Effector CD8-positive, alpha-beta T cell (primary cell): ENCODE data around the gene SENP5.
A peak's percentile ranks its signal among the peaks of the same experiment; 100 is the strongest.

Source experiments
- DNase-seq: peaks from one replicate; lab custom pipeline; 2025; lab: John Stamatoyannopoulos, UW

Gene SENP5

DNA sequence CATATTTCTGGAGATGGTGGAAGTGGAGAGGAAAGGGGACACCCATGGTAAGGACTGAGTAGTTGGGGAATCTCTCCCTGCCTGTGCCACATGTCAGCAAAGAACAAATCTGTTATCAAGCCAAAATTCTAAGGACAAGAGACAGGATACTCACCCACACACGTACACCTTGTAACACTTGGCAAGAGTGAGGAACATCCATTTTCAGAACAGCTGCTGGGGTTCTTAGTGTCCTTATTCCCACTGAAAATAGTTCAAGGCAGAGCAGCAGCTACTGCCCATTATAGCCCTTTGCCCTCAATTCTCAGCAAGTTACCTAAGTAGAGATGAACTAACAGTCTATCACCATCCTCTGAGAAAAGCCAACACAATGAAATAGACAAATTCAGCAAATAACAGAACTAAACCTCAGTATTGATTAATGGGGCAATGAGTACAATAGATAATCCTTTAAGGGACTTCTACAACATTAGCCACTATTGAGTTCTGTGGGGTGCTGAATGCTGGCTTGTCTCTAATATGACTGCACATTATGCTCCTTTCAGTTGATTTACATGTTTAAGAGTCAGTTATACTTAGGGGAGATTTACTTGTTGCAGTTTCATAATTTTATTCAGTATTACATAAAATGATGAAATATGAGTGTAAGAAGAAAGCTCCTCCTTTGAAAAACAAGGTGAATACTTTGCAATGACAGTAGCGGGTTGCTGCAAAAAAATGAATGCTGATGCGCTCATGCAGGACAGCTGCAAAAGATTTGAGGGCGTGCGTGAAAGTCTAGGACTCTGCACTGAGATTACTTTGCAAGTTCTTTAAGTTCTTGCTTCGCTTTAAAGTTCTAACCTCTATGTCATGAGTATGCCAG is 22.4 kb downstream of the SENP5 start:
- DNase-seq, result no peak

DNA sequence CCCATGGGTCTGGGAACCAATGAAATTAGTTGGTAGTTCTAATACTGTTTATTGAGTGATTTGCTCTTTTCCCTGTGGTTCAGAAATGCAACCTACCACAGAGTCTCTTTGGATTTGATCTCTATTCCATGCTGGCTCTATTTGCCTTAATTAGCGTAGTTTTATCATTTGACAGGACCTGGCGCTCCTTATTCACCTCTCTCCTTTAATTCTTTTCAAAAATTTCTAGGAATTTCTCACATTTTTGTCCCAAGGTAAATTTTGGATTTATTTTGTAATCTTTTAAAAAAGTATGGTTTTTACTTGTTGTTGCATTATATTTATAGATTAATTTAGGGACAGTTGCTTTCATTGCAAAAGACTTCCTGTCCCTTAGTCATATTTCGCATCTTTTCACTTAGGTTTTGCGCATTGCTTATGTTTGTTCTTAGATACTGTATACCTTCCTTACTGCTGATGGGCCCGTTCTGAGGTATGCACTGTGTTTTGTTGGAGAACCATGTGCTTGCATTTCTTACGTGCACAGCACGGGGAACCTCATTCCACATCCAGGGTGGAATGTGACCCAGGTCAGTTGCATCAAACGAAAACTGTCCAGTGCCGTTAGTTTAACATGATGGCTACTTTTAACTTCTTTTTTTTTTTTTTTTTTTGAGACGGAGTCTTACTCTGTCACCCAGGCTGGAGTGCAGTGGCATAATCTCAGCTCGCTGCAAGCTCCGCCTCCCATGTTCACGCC is 27.0 kb downstream of the SENP5 start:
- DNase-seq, result no peak

DNA sequence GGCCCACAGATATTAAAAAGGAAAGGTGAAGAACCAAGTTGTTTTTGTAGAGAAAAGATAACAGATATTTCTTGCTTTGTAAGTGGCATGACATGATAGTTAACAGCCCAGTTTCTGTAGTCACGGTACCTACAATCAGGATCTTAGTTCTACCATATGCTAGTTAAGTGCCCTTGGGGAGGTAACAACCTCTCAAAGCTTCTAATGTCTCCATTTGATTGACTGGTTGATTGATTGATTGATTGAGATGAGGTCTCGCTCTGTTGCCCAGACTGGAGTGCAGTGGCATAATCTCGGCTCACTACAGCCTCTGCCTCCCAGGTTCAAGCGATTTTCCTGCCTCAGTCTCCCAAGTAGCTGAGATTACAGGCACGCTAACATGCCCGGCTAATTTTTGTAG is 28.5 kb downstream of the SENP5 start:
- no peak for DNase-seq

DNA sequence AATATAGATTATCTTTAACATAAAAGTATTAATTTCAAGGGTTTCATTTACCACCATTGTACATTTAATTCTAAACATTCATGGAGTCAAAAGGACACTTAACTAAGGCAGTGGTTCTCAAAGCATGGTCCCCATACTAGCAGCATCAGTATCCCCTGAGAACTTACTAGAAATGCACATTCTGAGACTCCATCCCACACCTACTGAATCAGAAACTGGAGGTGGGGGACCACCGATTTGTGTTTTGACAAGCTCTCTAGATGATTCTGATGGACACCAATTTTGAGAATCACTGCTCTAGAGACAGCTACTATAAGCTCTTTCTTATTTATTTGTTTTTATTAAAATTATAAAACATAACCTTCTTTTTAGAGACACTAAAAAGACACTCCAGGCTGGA is 34.0 kb downstream of the SENP5 start:
- no peak for DNase-seq

DNA sequence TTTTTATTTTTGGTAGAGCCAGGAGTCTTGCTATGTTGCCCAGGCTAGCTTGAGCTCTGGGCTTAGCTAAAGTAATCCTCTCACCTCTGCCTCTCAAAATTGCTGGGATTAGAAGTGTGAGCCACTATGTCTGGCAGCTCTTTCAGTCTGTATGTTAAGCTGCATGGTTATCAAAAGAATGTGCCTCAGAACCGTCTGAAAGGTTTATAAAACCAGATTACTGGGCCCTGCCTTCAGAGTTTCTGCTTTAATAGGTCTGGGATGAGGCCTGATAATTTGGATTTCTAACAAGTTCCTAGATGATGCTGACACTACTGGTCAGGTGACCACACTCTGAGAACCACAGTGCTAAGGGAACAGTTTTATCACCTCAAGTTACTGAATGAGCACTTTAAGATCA is 34.6 kb downstream of the SENP5 start:
- no peak for DNase-seq

DNA sequence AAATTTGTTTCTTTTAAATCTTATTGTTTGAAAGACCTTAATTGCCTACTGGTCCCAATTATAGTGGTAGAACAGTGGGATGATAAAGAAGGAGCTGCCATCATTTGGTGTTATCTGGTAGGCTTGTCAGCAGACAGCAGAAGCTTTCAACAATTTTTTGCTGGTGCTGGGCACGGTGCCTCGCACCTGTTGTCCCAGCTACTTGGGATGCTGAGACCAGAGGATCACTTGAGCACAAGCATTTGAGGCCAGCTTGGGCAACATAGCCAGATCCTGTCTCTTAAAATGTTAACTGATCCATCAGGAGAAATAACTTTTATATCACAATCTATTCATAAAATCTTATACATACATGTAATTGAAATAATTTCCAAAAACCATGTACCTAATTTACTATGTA is 36.0 kb downstream of the SENP5 start:
- no peak for DNase-seq

DNA sequence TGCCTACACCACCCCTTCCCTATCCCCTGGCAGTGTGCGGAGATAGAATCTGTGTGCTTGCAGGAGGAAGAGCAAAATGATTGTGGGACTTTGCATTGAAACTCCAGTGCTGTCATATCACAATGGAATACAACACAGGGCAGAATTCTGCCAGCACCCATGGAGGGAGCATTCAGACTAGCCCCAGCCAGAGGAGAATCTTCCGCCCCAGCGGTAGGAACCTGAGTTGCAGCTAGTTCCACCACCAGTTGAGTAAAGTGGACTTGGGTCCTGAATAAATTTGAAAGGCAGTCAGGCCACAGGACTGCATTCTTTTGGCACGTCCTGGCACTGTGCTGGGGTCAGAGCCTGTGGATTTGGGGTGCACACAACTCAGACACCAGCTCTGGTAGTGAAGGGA is 47.1 kb downstream of the SENP5 start:
- no peak for DNase-seq

DNA sequence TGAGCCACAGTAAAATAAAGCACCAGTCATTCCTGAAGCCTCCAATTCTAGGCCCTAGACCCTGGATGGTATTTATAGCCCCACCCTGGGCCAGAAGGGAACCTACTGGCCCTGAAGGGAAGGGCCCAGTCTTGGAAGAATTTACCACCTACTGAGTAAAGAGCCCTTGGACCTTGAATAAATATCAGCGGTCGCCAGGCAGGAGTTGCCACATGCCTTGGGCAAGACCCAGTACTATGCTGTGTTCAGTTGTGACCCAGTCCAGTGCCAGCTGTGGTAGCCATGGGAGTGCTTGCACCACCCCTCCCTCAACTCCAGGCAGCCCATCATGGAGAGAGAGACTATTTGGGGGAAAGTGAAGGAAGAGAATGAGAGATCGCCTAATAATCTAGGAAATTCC is 47.7 kb downstream of the SENP5 start:
- DNase-seq, result no peak

DNA sequence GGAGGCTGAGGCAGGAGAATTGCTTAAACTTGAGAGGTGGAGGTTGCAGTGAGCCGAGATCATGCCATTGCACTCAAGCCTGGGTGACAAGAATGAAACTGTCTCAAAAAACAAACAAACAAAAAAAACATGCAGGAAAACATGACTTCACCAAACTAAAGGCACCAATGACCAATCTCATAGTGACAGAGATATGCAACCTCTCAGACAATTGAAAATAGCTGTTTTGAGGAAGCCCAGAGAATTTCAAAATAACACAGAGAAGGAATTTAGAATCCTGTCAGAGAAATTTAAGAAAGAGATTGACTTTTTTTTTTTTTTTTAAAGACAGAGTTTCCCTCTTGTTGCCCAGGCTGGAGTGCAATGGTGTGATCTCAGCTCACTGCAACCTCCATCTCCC is 48.5 kb downstream of the SENP5 start:
- DNase-seq, result no peak

DNA sequence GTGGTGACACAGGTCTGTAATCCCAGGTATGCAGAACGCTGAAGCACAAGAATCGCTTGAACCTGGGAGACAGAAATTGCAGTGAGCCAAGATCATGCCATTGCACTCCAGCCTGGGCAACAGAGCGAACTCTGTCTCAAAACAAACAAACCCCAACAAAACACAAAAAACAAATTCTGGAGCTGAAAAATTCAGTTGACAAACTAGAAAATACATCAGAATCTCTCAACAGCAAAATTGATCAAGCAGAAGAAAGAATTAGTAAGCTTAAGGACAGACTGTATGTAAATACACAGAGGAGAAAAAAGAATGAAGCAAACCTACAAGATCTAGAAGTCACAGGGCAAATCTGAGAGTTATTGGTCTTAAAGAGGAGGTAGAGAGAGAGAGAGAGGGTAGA is 49.3 kb downstream of the SENP5 start:
- no peak for DNase-seq

DNA sequence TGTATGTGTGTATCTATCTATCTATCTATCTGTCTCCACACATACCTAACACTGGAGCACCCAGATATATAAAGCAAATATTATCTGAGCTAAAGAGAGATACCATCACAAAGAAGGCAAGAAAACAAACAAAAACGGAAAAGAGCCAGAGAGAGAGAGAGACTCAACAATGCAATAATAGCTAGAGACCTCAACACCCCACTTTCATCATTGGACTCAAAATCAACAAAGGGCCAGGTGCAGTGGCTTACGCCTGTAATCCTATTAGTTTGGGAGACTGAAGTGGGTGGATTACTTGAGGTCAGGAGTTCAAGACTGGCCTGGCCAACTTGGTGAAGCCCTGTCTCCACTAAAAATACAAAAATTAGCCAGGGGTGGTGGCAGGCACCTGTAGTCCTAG is 51.2 kb downstream of the SENP5 start:
- DNase-seq, result no peak

DNA sequence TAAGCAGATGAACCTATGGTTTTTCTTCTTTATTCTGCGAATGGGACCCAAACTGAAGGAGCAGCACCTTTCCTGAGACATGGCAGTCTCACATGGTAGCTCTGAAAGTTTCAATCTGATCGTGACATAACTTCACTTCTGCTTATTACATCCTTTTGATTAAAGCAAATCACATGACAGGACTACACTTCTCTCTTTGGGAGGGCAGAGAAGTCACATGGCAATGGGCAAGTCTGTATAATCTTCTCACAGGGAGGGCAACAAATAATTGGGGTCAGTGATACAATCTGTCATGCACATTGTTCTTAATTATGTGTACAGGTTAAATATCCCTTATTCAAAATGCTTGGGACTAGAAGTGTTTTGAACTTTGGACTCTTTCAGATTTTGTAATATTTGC is 53.0 kb downstream of the SENP5 start:
- no peak for DNase-seq

DNA sequence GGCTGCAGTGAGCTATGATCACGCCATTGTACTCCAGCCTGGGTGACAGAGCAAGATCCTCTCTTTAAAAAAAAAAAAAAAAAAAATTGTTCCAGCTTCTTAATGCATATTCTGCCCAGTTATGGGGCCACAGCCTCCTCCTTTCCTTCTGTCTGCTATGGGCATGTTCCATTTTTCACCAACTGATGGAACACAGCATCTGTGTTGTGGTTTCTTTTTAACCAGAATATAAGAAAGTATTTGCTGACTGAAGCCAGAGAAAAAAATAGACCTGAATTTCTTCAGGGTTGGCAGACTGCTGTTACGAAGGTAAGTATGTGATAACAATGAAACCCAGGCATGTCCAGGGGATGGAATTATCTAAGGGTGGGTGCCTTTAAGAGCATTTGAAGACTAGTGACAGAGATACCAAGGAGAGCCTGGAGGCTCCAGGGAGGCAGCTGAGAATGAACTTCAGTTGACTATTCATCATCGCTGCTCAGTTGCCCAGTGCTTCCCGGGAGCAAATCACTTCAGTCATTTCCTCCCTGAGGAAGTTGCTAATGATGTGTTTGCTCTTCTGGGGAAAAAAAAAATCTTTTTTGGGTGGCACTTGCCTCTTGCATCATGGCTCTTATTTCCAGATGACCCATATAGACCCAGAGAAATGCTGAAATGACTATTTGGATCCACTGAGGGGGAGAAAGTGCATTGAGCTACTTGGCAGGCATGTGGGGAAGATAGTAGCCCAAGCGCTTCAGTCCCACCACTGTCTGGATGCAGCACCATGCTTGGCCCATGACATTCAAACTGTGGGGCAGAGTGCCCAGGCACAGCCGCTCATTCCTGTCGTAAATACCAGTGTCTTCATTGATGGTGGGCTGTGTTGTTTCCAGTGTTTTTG is 60.1 kb downstream of the SENP5 start:
- no peak for DNase-seq

DNA sequence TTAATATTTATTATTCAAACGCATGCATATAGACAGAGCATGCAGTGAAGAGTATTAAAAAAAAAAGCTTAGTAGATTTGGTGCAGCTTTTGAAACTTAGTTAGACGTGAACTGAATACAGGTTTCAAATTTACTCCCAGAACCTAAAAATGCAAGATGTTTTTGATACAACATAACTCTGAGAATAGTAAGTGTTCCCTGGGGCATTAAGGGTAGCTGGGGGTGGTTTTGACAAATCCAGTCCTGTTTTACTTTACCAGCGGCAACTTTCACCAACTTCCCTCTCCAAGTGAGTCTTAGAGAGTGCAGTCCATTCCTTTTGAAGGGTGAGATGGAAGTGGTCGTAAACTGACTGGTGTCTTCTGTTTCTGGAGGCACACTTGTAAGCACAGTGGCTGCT is 63.4 kb downstream of the SENP5 start:
- DNase-seq, result no peak

DNA sequence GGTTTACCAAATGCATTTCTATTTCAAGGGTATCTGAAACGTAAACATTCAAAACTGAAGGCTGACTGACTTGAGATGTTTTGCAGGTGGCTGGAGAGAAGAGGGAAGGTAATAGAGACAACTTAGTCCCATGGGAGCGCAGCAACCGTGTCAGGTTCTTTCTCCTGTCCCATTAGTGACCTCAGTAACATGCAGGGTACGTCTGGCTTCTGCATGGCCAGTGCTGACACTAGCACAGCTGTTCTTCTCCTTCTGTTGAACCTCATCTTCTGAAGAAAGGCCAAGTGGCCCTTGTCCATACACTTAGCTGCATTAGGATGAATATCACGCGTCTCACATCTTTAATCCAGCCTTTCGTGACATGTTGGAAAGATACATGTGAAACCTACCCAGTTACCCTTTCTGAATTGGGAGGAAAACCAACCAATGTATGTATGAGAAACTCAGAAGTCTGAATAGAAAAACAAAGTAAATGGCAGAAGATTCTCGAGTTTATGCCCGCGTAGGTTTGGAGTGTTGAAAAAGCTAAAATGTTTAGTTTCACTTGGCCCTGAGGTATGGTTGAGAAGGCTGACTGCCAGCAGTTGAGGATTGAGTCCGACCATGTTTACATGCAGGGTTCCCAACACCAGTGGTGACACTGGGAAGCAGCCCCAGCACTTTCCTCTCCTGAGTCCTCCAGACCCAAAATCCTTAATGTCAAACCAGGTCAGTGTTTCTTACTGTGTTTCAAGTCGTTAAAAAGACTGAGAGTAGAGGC is 64.3 kb downstream of the SENP5 start:
- no peak for DNase-seq

DNA sequence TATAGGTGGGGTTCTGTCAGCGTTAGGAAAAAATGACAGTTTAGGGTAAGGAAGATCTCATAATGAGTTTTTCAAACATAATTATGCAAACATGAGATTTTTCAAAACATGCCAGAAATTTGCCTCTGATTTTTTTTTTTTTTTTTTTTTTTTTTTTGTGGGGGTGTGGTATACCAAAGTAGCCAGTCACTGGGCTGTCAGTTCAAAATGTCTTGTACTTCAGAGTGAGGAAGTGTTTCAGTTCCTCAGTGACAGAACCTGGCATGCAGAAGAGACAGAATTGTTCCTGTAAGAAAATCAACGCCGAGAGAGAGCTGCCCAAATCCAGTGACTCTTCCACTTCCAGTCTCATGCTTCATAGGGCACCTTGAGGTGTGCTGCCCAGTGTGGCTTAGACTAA is 64.9 kb downstream of the SENP5 start:
- DNase-seq, result no peak

DNA sequence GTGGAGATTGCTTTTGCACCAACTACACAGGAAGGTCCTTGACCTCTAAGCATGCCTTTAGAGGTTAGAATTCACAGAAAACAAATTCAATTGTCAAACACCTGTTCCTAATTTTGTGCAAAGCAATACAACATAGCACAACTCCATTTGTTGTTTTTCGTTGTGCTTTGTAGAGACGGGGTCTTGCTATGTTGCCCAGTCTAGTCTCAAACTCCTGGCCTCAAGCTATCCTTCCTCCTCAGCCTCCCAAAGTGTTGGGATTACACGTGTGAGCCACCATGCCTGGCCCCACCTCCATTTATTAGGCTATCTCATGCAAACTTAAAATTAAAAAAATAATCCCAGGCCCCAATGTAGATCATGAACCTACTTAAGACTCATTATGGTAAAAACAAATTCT is 68.6 kb downstream of the SENP5 start:
- DNase-seq, result no peak

DNA sequence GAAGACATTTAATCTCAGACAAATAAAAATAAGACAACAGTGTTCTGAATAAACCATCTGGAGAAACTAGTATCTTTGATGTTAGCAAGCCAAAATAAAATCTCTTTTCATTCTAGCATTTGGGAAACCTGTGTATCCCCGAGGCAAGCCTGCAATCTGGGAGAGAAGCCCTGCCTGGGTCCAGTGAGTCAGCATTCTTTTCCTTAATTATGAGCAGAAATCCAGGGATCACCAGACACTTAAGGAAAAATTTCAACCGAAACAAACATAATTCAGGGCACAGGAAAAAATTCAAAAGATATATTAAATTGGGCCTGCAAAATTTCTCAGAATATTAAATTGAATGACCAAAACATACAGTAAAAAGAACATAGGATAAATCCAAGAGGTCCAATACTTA is 70.4 kb downstream of the SENP5 start:
- DNase-seq, result no peak

DNA sequence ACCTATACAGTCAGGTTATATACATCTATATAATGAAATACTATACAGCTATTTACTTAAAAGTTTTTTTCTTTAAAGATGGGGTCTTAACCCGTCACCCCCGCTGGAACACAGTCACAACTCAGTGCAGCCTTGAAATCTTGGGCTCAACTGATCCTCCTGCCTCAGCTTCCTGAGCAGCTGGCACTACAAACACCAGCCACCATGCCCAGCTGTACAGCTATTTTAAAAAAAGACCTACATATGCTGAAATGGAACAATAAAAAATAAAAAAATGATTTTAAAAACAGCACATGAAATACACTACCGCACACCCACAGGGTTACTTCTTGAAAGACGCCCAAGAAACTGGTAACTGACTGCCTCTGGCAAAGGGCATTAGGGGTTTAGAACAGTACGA is 70.9 kb downstream of the SENP5 start:
- no peak for DNase-seq

DNA sequence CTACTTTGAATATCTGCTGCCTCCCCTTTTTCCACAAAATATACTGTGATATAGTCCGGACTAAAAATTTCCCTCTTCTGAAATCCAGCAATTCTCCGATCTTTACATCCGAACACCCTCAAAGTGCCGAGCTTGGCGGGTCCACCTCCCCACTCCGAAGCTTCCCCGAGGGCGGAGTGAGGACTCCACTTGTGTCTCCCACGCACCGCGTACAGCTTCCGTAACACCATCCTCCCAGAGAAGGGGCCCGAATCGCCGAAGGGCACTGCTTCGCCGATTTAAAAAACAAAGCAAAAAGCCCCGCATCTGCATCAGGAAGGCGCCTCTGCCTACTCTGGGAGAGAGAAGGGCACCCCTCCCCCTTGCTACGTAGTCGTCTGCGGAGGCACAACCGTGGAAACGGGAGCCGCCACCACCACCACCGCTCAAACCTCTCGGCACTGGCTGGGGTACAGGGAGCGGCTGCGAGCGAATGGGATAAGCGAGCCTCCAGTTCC is 74.1 kb downstream of the SENP5 start:
- peak; percentile 56 for DNase-seq

DNA sequence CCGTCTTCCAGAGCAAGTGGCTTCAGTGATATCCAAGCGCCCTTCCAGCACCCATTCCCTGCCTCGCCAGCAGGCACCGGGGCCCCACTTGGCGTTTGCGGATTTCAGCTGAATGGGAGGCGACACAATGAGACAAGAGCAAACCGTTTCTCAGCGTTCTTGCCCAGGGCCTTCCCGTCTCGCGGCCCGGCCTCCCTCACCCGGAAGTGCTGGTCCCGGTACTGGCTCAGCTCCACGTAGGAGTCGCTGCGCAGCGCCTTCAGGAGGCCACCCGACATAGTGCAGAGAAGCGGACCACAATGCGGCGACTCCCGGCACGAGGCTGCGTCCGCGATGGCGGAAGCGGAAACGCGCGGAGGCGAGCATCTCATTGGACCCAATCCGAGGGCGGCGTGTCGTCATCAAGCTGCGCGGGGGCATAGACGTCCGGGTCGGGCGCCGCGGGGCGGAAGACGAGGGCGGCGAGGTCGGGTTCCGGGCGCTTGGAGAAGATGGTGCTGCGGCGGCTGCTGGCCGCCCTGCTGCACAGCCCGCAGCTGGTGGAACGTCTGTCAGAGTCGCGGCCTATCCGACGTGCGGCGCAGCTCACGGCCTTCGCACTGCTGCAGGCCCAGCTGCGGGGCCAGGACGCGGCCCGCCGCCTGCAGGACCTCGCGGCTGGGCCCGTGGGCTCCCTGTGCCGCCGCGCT is 74.7 kb downstream of the SENP5 start, which contains the start of gene NCBP2:
Gene NCBP2, minus strand, starts transcription at position 303 of the 689 bp plus-strand sequence. Its CDS starts 25 bp downstream, at position 278.
- DNase-seq, result peak; percentile 98
